HCEC 1CT (cell line): ENCODE data around the gene SLC6A2.
A peak's percentile ranks its signal among the peaks of the same experiment; 100 is the strongest.

ENCODE experiments used
- DNase-seq: peaks from one replicate; pipeline ENCODE4 v3.0.0-alpha.2; 2017

Gene SLC6A2

GRCh38 chr16:55678161-55678821 lies 22.5 kb downstream of the SLC6A2 start:
- no peak for DNase-seq

GRCh38 chr16:55682086-55682485 lies 26.3 kb downstream of the SLC6A2 start:
- DNase-seq = no peak

GRCh38 chr16:55685973-55686372 lies 30.2 kb downstream of the SLC6A2 start:
- no peak for DNase-seq

GRCh38 chr16:55686671-55687070 lies 30.9 kb downstream of the SLC6A2 start:
- no peak for DNase-seq

- no peak for DNase-seq
Observed at GRCh38 chr16:55687802-55688201, 32.0 kb downstream of the SLC6A2 start.

GRCh38 chr16:55690841-55691240 lies 35.1 kb downstream of the SLC6A2 start:
- DNase-seq = no peak

GRCh38 chr16:55691771-55692170 lies 36.0 kb downstream of the SLC6A2 start:
- DNase-seq = no peak

DNA sequence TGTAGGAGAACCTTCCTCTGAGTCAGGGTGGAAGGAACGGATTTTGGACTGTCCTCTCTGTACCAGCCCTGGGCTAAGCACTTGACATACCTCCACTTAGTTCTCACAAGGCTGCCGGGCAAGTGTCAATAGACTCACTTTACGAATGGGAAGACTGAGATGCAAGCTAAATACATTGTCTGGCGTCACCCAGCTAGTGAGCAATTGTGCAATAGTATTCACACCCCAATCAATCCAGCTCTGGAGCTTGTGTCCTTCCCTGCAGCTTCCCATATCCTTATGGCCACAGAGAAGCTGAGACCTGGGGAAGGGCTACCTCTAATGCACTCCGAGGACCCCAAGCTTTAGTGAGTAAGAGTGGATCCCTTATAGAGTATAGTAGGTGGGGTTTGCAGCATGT lies 39.8 kb downstream of the SLC6A2 start:
- no peak for DNase-seq

DNA sequence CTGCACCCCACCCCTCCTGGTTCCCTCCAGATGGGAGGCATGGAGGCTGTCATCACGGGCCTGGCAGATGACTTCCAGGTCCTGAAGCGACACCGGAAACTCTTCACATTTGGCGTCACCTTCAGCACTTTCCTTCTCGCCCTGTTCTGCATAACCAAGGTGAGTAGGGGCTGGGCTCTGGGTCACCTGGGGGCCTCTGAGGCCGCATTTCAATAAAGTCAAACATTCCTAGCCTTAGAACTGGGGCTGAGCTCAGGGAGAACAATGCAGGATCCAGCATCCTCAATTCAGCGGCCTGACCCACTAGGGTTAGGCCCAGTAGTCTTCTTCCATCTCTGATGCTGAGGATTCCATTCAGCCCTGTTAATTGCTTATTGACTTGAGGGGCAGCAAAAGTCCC lies 42.1 kb downstream of the SLC6A2 start:
- DNase-seq = no peak

DNA sequence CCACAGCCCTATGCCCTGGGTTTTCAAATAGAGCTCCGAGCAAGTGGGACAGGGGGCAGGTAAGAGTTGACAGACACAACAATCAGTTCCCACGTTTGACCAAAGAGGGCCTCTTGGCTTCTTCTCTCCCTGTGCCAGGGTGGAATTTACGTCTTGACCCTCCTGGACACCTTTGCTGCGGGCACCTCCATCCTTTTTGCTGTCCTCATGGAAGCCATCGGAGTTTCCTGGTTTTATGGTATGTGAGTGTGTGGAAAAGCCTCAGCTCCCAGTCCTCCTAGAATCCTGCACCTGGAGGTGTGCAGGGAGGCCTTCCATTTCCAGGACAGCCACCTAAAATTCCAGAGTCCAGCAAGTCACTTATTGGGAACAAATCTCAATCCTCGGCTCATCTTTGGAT lies 42.5 kb downstream of the SLC6A2 start:
- DNase-seq = no peak

DNA sequence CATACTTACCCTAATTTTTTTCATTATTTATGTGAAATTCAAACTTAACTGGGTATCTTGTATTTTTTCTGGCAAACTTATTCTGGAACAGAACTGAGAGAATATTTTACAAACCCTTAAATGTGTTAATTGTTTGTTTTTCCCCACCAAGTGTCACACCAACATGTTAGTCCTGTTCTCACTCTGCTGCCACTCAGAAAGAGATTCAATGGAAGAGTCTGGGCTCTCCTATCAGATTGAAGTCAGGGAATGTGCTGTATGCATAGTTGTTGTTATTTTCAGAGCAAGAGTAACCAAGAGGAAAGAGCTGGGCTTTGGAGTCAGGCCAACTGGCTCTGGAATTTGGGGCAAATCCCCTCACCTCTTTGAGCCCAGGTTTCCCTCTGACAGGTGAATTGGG lies 43.2 kb downstream of the SLC6A2 start:
- no peak for DNase-seq

DNA sequence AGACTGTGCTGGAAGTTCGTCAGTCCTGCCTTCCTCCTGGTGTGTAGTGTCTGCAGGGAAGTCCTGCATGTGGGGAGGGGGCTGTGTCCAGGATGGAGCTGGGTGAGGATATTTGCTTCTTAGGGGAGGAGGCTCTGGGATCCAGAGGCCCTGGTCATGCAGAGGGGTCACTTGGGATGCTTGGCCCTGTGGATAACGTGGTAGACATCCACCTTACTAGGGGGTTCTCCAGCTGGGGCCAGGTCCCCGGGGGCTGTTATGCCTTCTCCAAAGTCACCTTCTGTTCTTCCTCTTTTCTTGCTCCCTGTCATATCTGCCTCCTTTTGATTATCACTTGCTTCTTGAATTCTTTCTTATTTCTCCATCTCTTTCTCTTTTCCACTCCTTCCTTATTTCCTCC lies 43.8 kb downstream of the SLC6A2 start:
- no peak for DNase-seq

- no peak for DNase-seq
Observed at GRCh38 chr16:55700067-55700466, 44.3 kb downstream of the SLC6A2 start.

GRCh38 chr16:55700961-55701360 lies 45.2 kb downstream of the SLC6A2 start:
- DNase-seq = no peak

DNA sequence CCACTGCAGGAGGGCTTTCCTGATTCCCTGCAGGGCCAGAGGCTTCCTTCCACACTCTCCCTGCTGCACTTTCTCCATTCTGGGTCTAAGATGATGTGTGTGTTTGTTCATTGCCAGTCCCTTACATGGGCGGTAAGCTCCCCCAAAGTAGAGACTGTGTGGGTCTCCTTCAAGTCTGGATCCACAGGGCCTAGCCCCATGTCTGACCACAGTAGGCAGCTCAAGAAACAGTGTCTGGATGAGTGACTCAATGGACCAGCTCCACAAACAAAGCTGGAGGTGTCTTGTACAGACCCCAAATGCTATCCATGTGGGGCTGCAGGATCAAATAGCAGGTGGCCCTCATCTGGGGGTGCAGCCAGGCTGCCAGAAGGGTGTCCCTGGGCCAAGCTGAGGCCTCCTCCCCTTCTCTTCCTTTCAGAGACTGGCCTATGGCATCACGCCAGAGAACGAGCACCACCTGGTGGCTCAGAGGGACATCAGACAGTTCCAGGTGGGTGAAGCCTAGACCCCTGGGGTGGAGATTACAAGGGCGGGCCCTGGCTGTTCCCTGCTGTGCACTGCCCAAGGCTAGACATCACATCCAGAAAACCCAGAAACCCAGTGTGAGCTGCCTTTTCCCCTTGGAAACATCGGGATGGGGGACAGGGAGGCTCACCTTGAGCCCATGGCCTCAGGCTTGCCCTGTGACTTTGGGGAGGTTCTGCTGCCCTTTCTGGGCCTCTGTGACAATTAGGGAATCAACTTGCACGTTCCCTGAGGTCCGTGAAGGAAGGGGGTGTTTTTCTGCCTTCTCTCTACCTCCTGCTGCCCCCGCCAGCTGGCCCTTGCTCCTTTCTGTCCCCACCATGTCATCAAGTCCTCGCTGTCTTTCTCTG lies 45.9 kb downstream of the SLC6A2 start:
- DNase-seq = peak; percentile 37

DNA sequence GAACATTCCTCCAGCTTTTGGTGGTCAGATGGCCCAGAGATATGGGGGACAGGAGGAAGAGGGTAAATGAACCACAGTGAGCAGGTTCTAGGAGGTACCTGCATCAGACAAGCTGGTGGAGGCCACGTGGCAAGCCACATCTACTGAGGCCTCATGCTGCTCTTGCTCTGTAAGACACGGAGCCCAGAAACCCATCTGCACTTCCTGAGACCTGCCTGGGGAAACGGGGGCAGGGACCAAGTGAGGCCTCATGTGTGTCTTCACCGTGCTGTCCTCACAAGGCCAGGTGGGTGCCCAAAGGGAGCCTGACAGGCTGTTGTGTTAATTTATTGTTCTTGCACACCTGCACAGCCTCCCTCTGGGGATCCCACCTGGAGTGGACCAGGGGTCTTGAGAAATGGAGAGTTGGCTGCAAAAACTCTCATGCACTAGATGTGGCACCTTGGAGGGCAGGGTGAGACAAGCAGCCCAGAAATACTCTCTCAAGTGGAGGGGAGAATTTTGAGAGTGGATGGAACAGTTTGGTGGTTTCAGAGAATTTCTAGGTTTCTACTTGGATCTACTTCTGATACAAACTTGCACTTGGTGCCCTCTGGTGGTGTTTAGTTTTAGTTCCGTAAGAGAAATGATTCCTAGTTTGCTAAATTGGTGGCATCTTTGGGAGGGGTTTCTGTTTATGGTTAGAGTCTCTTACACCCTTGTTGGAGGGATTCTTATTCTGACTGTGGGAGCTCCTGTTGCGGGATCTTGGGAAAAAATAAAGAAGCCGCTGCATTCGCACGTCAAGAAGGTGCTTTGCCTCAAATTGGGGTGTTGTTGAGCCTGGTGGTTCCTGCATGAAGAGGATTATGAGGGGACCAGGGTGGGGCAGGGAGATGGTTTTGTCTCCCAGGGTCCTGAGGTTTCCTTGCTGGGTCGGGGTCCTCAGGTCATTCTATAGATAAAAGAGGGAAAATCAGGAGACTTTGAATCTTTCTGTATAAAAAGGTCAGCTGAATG lies 47.5 kb downstream of the SLC6A2 start:
- peak; percentile 37 for DNase-seq

DNA sequence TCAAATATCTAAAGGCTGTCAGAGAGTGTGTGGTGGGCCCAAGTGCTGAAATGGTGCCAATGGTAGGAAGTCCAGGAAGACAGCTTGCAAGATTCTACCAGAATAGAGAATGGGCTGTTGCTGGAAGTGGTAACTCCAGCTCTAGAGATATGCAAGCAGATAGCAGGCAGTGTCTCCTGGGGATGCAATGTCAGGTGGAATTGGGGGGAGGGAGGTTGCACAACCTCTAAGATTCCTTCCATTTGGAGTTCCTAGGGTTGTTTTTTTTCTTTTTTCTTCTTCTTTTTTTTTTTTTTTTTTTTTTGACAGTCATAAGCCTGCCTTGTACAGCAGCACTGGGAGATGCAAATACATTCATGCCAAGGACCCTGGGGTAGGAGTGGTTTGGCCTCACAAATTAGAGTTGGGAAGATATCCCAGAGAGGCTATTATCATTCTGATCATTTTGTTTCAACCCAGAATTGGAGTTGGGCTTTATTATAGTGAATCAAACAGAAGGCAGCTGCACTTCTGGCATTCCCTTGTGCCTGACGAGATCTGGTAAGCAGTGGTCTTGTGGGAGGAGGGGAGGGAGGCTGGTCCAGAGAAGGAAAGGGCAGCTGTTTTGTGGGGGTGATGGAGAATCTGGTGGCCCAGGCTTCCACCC lies 51.1 kb downstream of the SLC6A2 start:
- no peak for DNase-seq

DNA sequence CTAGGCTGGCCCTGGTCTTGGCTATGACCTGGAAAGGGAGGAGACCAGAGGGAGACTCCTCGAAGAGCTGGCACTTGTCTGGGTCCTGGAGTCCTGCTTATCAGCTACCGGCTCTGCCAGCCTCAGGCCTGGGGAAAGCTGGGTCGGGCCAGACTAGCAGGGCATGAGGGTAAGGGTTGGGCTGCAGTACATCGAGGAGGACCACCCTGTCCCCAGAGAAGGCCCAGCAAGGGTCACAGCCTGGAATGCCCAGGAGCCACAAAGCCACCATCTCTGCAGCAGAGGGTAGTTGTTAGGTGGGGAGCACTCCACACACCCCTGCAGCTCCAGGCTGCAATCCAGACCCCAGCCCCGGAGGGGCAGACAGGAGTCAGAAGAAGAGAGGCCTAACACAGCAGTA lies 54.0 kb downstream of the SLC6A2 start:
- no peak for DNase-seq

DNA sequence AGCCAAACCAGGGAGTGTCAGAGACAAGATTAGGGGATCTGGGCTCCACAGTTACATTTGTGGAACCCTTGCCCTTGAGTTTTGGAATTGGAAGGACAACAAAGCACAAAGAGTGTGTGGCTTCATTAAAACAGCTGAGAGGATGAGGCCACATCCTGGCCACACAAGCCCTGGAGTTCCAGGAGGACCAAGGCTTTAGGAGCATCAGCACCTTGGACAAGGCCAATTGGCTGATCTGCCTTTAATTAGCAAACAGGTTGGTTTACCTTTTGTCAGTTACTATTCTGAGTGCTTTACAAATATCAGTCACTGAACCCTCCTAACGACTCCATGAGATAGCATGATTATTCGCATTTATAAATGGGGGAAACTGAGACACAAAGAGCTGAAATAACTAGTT lies 54.7 kb downstream of the SLC6A2 start:
- no peak for DNase-seq

- DNase-seq = peak; percentile 50
Observed at GRCh38 chr16:55711959-55712876, 56.4 kb downstream of the SLC6A2 start.

DNA sequence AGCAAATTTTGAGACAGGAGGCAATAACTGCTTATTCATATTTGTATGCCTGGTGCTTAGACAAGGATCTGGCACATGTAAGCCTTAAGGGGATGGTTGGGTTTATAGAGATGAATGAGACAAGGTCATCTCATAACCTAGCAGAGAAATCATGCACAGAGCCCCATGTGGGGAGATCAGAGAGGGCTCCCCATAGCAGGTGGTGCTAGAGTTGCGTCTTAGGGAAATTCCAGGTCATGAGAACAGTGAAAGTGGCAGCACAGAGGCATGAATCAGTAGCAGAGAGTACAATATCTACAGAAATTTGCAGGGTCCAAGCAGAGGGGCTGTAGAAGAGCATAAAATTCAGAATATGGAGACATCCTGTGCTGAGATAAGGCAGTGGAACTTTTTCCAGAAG lies 57.3 kb downstream of the SLC6A2 start:
- DNase-seq = no peak

DNA sequence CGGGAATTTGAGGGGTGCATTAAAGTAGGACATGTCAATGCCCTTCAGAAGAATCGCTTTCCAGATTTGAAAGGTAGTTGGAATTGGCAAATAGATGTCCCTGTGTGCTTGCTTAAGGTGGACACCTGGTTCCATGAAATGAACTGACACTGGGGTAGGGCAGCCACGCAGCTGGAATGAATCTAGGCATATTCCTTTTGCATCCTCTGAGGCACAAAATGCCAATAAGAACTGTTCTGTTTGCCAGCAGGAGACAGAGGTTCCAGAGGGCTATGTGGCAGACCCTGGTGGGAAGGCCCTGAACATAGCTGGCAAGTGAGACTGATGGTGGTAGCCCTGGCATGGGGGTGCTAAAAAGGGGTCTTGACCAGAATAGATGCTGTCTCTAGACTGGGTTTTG lies 61.5 kb downstream of the SLC6A2 start:
- no peak for DNase-seq
